Measurements from ENCODE around the gene HOXC4.

HOXC4 gene

DNA sequence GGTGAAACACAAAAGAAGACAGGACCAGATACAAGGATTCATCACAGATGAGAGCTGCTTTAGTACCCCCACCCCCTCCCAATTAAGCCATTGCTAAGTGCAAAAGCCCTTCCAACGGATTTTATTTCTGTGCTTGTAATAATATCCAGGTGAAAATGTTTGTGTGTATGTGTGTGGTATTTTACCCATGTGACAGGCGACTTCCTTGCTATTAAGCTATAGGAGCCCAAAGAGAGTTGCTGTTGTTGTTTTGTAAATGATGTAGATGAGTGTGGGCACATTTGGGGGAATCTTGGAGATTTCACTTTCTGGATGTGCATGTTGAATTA is 3.2 kb upstream of the HOXC4 start:
- H3K27me3 ChIP-seq (ENCODE audit: control insufficient read depth, insufficient read depth, low read length), result peaks cover 68% of the 10 kb centered on the region
- H3K9ac ChIP-seq (ENCODE audit: low read length), result no peak overlapping the region
- H3K36me3 ChIP-seq (ENCODE audit: control insufficient read depth, insufficient read depth, low read length), result no peaks in the 10 kb centered on the region
- H3K9me3 ChIP-seq (ENCODE audit: control insufficient read depth, low read length), result no peaks in the 10 kb centered on the region
- peaks cover 20% of the 10 kb centered on the region for H3K4me1 ChIP-seq (ENCODE audit: control insufficient read depth, insufficient read depth, low read length)
- no peak overlapping the region for H3K4me3 ChIP-seq (ENCODE audit: low read length)

- H3K27me3 ChIP-seq (ENCODE audit: control insufficient read depth, insufficient read depth, low read length), result peaks cover 60% of the 10 kb centered on the region
These were observed 2.4 kb upstream of the HOXC4 start for GRCh38 chr12:54051026-54051842.

GRCh38 chr12:54051874-54052437 is 1.7 kb upstream of the HOXC4 start:
- H3K27me3 ChIP-seq (ENCODE audit: control insufficient read depth, insufficient read depth, low read length), result peaks cover 53% of the 10 kb centered on the region
- no peak overlapping the region for H3K9ac ChIP-seq (ENCODE audit: low read length)

More at GRCh38 chr12:54051026-54051842, 2.4 kb upstream of the HOXC4 start:
- Histone ChIP-seq H3K4me3 (ENCODE audit: low read length) (no peak overlapping the region), H3K9ac (ENCODE audit: low read length) (no peak overlapping the region), H3K4me1 (ENCODE audit: control insufficient read depth, insufficient read depth, low read length) (peaks cover 20% of the 10 kb centered on the region), H3K9me3 (ENCODE audit: control insufficient read depth, low read length) (no peaks in the 10 kb centered on the region), H3K36me3 (ENCODE audit: control insufficient read depth, insufficient read depth, low read length) (no peaks in the 10 kb centered on the region)

GRCh38 chr12:54052438-54053002 is 1.1 kb upstream of the HOXC4 start:
- Histone ChIP-seq H3K9ac (ENCODE audit: low read length) (peak overlapping the region; percentile 87), H3K4me1 (ENCODE audit: control insufficient read depth, insufficient read depth, low read length) (peaks cover 9% of the 10 kb centered on the region), H3K27me3 (ENCODE audit: control insufficient read depth, insufficient read depth, low read length) (peaks cover 47% of the 10 kb centered on the region), H3K36me3 (ENCODE audit: control insufficient read depth, insufficient read depth, low read length) (no peaks in the 10 kb centered on the region), H3K9me3 (ENCODE audit: control insufficient read depth, low read length) (no peaks in the 10 kb centered on the region), H3K4me3 (ENCODE audit: low read length) (no peak overlapping the region)

More at GRCh38 chr12:54051874-54052437, 1.7 kb upstream of the HOXC4 start:
- H3K9me3 ChIP-seq (ENCODE audit: control insufficient read depth, low read length), result no peaks in the 10 kb centered on the region
- no peak overlapping the region for H3K4me3 ChIP-seq (ENCODE audit: low read length)
- H3K36me3 ChIP-seq (ENCODE audit: control insufficient read depth, insufficient read depth, low read length), result no peaks in the 10 kb centered on the region
- peaks cover 13% of the 10 kb centered on the region for H3K4me1 ChIP-seq (ENCODE audit: control insufficient read depth, insufficient read depth, low read length)

DNA sequence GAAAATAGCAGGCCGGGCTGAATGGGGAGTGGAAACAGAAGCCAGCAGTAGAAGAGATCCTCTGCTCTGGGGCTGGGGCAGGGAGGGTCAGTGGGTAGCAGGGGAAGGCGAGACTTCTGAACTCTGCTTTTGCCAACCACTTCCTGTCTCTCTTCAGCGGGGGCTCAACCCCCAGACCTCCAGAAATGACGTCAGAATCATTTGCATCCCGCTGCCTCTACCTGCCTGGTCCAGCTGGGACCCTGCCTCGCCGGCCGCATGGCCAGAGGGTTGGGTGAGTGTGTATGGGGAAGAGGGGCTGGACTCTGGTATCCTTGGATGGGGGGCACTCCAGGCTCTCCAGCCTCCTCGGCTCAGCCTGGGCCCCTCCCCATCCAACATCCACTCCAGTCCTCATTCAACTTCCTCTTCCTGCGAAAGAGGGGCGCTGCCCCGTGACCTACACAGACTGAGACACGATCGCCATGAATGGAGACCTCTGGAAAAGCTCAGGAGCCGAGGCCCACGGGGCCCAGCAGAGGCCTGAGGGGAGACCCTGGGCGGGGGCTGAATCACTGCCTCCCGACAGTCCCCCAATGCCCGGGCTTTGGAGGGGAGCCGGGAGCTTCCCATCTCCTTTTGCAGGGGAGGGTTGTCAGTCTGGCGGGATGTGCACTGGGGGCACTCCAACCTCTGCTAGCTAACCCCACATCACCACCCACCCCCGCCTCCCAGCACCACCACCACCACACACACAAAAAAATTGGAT is 458 bp upstream of the HOXC4 start:
- Histone ChIP-seq H3K9me3 (ENCODE audit: control insufficient read depth, low read length) (no peaks in the 10 kb centered on the region), H3K4me1 (ENCODE audit: control insufficient read depth, insufficient read depth, low read length) (peaks cover 9% of the 10 kb centered on the region), H3K36me3 (ENCODE audit: control insufficient read depth, insufficient read depth, low read length) (no peaks in the 10 kb centered on the region), H3K27me3 (ENCODE audit: control insufficient read depth, insufficient read depth, low read length) (peaks cover 40% of the 10 kb centered on the region), H3K9ac (ENCODE audit: low read length) (peak overlapping the region; percentile 87), H3K4me3 (ENCODE audit: low read length) (peak overlapping the region; percentile 45)

DNA sequence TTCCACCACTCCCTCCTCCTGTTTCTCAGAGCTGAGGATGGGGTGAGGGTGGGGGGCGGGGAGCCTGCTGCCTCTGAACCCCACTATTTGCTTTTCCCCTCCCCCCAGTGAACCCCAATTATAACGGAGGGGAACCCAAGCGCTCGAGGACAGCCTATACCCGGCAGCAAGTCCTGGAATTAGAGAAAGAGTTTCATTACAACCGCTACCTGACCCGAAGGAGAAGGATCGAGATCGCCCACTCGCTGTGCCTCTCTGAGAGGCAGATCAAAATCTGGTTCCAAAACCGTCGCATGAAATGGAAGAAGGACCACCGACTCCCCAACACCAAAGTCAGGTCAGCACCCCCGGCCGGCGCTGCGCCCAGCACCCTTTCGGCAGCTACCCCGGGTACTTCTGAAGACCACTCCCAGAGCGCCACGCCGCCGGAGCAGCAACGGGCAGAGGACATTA is 1.1 kb downstream of the HOXC4 start:
- H3K36me3 ChIP-seq (ENCODE audit: control insufficient read depth, insufficient read depth, low read length), result no peaks in the 10 kb centered on the region
- H3K4me3 ChIP-seq (ENCODE audit: low read length), result peak overlapping the region; percentile 27
- H3K27me3 ChIP-seq (ENCODE audit: control insufficient read depth, insufficient read depth, low read length), result peaks cover 29% of the 10 kb centered on the region
- peak overlapping the region; percentile 87 for H3K9ac ChIP-seq (ENCODE audit: low read length)
- peaks cover 9% of the 10 kb centered on the region for H3K4me1 ChIP-seq (ENCODE audit: control insufficient read depth, insufficient read depth, low read length)
- H3K9me3 ChIP-seq (ENCODE audit: control insufficient read depth, low read length), result no peaks in the 10 kb centered on the region

DNA sequence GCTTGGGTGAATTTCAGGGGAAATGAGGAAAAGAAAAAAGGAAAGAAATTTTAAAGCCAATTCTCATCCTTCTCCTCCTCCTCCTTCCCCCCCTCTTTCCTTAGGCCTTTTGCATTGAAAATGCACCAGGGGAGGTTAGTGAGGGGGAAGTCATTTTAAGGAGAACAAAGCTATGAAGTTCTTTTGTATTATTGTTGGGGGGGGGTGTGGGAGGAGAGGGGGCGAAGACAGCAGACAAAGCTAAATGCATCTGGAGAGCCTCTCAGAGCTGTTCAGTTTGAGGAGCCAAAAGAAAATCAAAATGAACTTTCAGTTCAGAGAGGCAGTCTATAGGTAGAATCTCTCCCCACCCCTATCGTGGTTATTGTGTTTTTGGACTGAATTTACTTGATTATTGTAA is 1.9 kb downstream of the HOXC4 start:
- H3K4me3 ChIP-seq (ENCODE audit: low read length), result no peak overlapping the region
- H3K27me3 ChIP-seq (ENCODE audit: control insufficient read depth, insufficient read depth, low read length), result peaks cover 29% of the 10 kb centered on the region

GRCh38 chr12:54056110-54056509 is 2.5 kb downstream of the HOXC4 start:
- Histone ChIP-seq H3K27me3 (ENCODE audit: control insufficient read depth, insufficient read depth, low read length) (peaks cover 26% of the 10 kb centered on the region), H3K36me3 (ENCODE audit: control insufficient read depth, insufficient read depth, low read length) (no peaks in the 10 kb centered on the region), H3K4me3 (ENCODE audit: low read length) (no peak overlapping the region), H3K4me1 (ENCODE audit: control insufficient read depth, insufficient read depth, low read length) (peaks cover 9% of the 10 kb centered on the region), H3K9ac (ENCODE audit: low read length) (no peak overlapping the region), H3K9me3 (ENCODE audit: control insufficient read depth, low read length) (no peaks in the 10 kb centered on the region)

More for the DNA sequence above, 1.9 kb downstream of the HOXC4 start:
- H3K9ac ChIP-seq (ENCODE audit: low read length), result no peak overlapping the region
- H3K36me3 ChIP-seq (ENCODE audit: control insufficient read depth, insufficient read depth, low read length), result no peaks in the 10 kb centered on the region
- H3K9me3 ChIP-seq (ENCODE audit: control insufficient read depth, low read length), result no peaks in the 10 kb centered on the region
- H3K4me1 ChIP-seq (ENCODE audit: control insufficient read depth, insufficient read depth, low read length), result peaks cover 9% of the 10 kb centered on the region

GRCh38 chr12:54058128-54058768 is 4.6 kb downstream of the HOXC4 start:
- H3K27me3 ChIP-seq (ENCODE audit: control insufficient read depth, insufficient read depth, low read length), result peaks cover 14% of the 10 kb centered on the region
- H3K9ac ChIP-seq (ENCODE audit: low read length), result no peak overlapping the region
- H3K9me3 ChIP-seq (ENCODE audit: control insufficient read depth, low read length), result no peaks in the 10 kb centered on the region
- H3K4me3 ChIP-seq (ENCODE audit: low read length), result no peak overlapping the region
- H3K4me1 ChIP-seq (ENCODE audit: control insufficient read depth, insufficient read depth, low read length), result peaks cover 1% of the 10 kb centered on the region
- no peaks in the 10 kb centered on the region for H3K36me3 ChIP-seq (ENCODE audit: control insufficient read depth, insufficient read depth, low read length)

GRCh38 chr12:54059668-54060067 is 6.0 kb downstream of the HOXC4 start:
- no peak overlapping the region for H3K4me3 ChIP-seq (ENCODE audit: low read length)
- H3K9ac ChIP-seq (ENCODE audit: low read length), result no peak overlapping the region
- no peaks in the 10 kb centered on the region for H3K36me3 ChIP-seq (ENCODE audit: control insufficient read depth, insufficient read depth, low read length)
- H3K27me3 ChIP-seq (ENCODE audit: control insufficient read depth, insufficient read depth, low read length), result peaks cover 9% of the 10 kb centered on the region
- H3K4me1 ChIP-seq (ENCODE audit: control insufficient read depth, insufficient read depth, low read length), result no peaks in the 10 kb centered on the region
- H3K9me3 ChIP-seq (ENCODE audit: control insufficient read depth, low read length), result no peaks in the 10 kb centered on the region

GRCh38 chr12:54060174-54060974 is 6.7 kb downstream of the HOXC4 start:
- no peaks in the 10 kb centered on the region for H3K9me3 ChIP-seq (ENCODE audit: control insufficient read depth, low read length)
- no peak overlapping the region for H3K4me3 ChIP-seq (ENCODE audit: low read length)
- no peaks in the 10 kb centered on the region for H3K36me3 ChIP-seq (ENCODE audit: control insufficient read depth, insufficient read depth, low read length)
- peaks cover 7% of the 10 kb centered on the region for H3K27me3 ChIP-seq (ENCODE audit: control insufficient read depth, insufficient read depth, low read length)
- H3K4me1 ChIP-seq (ENCODE audit: control insufficient read depth, insufficient read depth, low read length), result no peaks in the 10 kb centered on the region
- no peak overlapping the region for H3K9ac ChIP-seq (ENCODE audit: low read length)
